Activated CD4-positive, alpha-beta T cell treated with anti-CD3 and anti-CD28 coated beads, Interleukin-2, amount 50 U/mL, for 24 hours (primary cell): ENCODE measurements around the gene FZD7.

Experiments
- DNase-seq, 2 donors: peaks; one replicate each; pipeline ENCODE4 v3.0.0-alpha.2; 2020; ENCODE audit warnings: low read depth in 1 of 2, low spot score in 1 of 2

FZD7 gene

DNA sequence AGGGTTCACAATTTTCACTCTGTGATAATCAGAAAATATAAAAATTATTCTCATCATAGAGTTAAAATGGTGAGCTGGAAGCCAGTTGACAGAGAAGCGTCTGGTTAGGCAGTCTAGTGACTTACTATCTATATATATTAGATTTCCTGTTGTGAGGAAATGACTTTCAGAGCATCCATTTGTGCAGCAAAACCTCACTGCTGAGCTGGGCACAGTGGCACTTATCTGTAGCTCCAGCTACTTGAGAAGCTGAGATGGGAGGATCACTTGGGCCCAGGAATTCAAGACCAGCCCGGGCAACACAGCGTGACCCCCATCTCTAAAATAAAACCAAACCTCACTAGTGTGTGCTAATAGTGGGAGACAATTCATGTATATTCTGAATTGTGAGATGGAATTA lies 32.2 kb downstream of the FZD7 start:
- DNase-seq = no peak

GRCh38 chr2:202066875-202067274 lies 33.2 kb downstream of the FZD7 start:
- no peak for DNase-seq

- DNase-seq = no peak
Observed at GRCh38 chr2:202067589-202067988, 33.9 kb downstream of the FZD7 start.

- no peak for DNase-seq
Observed at GRCh38 chr2:202069170-202070067, 35.8 kb downstream of the FZD7 start.

DNA sequence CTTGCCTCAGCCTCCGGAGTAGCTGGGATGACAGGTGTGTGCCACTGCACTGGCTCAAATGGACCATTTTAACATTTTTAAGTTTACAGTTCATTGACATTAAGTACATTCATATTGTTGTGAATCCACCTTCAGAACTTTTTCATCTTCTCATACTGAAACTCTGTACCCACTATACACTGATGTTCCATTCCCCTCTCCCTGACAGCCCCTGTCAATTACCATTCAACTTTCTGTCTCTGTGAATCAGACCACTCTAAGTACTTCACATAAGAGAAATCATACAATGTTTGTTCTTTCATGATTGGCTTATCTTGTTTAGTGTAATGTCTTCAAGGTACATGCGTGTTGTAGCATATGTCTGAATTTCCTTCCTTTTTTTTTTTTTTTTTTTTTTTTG lies 37.5 kb downstream of the FZD7 start:
- no peak for DNase-seq

DNA sequence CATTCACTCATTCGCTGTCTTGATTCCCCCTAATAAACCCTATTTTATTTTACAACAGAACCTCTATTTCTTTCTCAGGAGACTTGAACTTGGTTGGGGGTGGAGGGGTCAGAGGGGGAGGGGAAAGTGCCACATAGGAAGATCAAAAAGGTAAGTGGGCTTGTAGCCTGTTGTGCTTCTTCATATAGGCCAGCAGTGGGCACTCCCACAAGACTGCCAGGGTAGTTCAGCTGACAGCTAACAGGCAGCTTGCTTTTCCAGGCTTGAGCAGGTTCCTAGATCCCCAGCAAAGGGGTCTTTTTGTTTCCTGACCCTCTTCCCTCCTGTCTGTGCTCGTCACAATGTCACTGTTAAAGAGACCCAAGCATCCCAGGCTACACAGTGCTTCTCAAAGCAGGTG lies 38.6 kb downstream of the FZD7 start:
- DNase-seq = no peak

- no peak for DNase-seq
Observed at GRCh38 chr2:202072737-202073401, 39.2 kb downstream of the FZD7 start, which contains the start of gene KIAA2012. TSS of gene KIAA2012 (plus strand) at chr2:202073255. CDS start at chr2:202073628, 373 bp downstream.

- no peak for DNase-seq
Observed at GRCh38 chr2:202074324-202074723, 40.7 kb downstream of the FZD7 start.

DNA sequence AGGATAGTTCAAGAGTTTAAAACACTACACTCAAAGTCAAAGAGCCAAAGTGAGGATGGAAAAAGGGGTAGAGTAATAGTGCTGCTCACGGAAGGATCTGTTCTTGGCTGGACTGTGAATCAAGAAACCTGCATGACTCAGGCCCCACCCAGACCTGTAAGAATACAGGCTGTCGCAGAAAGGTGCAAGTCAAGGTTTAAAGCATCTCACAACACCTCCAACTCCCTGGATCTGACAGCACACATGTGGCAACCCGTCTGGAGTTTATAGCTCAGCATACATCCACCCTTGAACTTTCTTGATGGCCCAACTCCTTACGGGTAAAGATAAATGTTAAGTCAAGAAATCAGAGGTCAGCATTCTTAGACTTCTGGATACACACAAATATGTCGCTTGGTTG lies 45.7 kb downstream of the FZD7 start:
- DNase-seq = no peak

DNA sequence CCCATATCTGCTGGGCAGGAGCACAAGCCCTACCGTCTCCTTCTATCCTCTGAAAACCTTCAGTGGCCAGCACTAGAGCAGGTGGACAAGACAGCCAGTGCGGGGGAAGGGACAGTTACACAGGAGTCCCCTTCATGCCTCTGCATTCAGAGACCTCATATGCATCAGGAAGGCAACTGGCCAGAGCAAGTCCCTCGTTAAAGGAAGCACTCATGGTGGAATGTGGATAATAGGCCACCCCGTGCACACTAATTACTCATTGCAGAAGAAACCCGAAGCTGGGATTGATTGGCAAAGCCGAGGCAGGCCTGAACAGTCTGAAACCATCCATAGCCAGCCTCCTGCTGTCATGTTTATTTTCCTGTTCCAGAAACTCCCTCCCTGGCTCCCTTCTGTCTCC lies 50.6 kb downstream of the FZD7 start:
- DNase-seq = no peak
